Stomach smooth muscle (tissue), 2 donors: ENCODE results near the gene MTMR4.

Source experiments
- H3K27ac ChIP-seq: one replicate; pipeline ENCODE4 v1.7.0; 2013; ENCODE audit warnings: mild to moderate bottlenecking, low read length, inconsistent platforms
- H3K27me3 ChIP-seq, 2 donors: one replicate each; pipeline ENCODE4 v1.7.0; 2013; ENCODE audit warnings: low read length in 2 of 2; ENCODE audit not compliant: insufficient read depth in 2 of 2, control insufficient read depth in 1 of 2
- H3K36me3 ChIP-seq, 2 donors: one replicate each; pipeline ENCODE4 v1.7.0; 2013; ENCODE audit warnings: low read length in 2 of 2; ENCODE audit not compliant: control insufficient read depth in 2 of 2, insufficient read depth in 2 of 2
- H3K4me1 ChIP-seq: one replicate; pipeline ENCODE4 v1.7.0; 2013; ENCODE audit warnings: low read length; ENCODE audit not compliant: control insufficient read depth, insufficient read depth
- H3K4me3 ChIP-seq, 2 donors: one replicate each; pipeline ENCODE4 v1.7.0; 2013; ENCODE audit warnings: low read length in 2 of 2
- H3K9ac ChIP-seq, 2 donors: one replicate each; pipeline ENCODE4 v1.7.0; 2013; ENCODE audit warnings: low read length in 2 of 2, mild to moderate bottlenecking in 1 of 2
- H3K9me3 ChIP-seq, 2 donors: one replicate each; pipeline ENCODE4 v1.7.0; 2013; ENCODE audit warnings: low read length in 2 of 2; ENCODE audit not compliant: control insufficient read depth in 2 of 2
- donor health status: healthy.
- donor health status: Pancreatic carcinoma.

The MTMR4 gene

DNA sequence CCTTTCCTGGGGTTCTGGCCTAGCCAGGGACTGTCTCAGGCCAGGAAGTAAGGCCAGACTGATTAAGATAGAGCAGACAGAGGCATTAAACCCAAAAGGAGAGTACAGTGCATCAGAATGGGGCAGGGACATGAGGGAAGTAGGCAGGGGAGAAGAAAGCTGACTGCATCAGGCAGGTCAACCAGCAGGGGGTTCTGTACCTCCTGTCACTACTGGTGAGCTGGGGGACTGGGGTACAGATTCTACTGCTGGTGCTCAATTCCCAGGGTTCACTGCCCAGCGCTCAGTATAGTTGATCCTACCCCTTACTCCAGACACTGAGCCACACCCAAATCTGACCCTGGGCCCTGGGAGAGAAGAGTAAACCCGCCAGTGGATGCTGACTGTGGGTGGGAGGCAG lies 12.9 kb upstream of the MTMR4 start:
- Histone ChIP-seq H3K9ac (no peak overlapping the region), H3K27ac (no peak overlapping the region), H3K36me3 (no peaks in the 10 kb centered on the region), H3K27me3 (no peaks in the 10 kb centered on the region), H3K4me1 (peaks cover 24% of the 10 kb centered on the region), H3K4me3 (peak overlapping the region in 1 of 2 donors; percentile 8), H3K9me3 (no peaks in the 10 kb centered on the region)

DNA sequence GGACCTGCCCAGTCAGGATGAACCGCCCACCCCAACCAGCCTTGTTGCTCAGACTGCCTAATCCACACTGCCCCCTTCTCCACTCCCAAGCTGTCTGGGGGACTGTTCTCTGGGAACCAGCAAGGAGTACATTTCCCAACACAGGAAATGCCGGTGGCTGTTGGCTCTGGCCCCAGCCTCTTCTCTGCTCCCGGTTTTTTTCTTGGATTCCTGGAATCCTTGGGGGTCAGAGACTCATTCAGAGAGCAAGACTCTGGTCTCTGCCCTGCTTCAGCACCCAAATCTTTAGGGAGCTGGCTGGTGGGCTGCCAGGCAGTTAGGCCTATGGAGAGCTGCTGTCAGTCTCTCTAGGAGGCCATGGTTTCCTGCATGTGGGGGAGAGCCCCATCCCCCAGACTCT lies 10.8 kb upstream of the MTMR4 start:
- no peak overlapping the region for H3K4me3 ChIP-seq
- no peak overlapping the region for H3K27ac ChIP-seq
- peaks cover 13% of the 10 kb centered on the region for H3K4me1 ChIP-seq
- no peaks in the 10 kb centered on the region for H3K27me3 ChIP-seq
- H3K9ac ChIP-seq: no peak overlapping the region
- no peaks in the 10 kb centered on the region for H3K9me3 ChIP-seq
- H3K36me3 ChIP-seq: peaks cover 0 to 2% of the 10 kb centered on the region in 2 donors

DNA sequence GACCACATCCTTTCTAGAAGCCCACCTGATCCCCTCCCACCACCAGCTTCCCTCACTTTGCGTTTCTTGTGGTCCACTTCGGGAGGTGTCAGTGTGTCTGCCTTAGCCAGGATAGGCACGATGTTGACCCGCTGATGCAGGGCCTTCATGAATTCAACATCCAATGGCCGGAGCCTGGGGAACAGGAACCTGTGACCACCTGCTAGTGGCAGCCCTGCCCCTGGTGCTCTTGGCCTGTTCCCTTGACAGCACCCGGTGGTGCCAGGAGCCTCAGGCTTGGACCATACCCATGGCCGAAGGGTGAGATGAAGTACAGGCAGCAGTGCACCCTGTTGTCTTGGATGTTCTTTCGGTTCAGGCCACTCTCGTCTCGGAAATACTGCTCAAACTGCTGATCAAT lies 7.2 kb upstream of the MTMR4 start:
- H3K27me3 ChIP-seq: no peaks in the 10 kb centered on the region
- peaks cover 33% of the 10 kb centered on the region for H3K4me1 ChIP-seq
- H3K9me3 ChIP-seq: no peaks in the 10 kb centered on the region
- H3K36me3 ChIP-seq: peaks cover 0 to 2% of the 10 kb centered on the region in 2 donors
- H3K9ac ChIP-seq: no peak overlapping the region
- no peak overlapping the region for H3K27ac ChIP-seq
- H3K4me3 ChIP-seq: no peak overlapping the region

DNA sequence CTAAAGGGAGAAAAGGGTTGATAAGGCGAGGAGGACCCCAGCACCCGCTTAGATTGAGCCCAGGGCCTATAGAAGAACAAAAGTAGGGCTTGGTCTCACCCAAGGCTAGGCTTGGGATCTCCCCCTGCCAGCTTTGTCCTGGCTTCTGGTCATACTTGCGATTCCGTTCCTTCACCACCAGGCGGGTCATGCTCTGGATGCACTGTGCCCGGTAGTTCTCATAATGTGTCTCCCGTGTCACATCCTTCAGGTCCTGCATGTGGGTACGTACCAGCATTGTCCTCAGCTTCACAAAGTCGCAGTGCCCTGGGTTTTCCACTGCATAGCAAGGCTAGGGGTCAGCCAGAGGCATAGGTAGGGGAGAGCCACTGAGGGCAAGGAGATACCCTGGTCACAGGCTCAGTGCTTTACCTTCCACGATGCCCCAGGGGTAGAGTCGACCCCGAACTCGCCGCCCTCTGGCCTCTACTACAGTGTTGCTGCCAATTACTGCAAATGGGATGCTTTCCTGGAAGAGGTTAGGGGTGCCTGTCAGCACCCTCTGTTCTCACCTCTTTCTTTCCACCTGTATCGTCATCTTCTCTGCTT lies 6.5 kb upstream of the MTMR4 start:
- Histone ChIP-seq H3K36me3 (peaks cover 0 to 5% of the 10 kb centered on the region in 2 donors), H3K9ac (no peak overlapping the region), H3K27me3 (no peaks in the 10 kb centered on the region), H3K27ac (no peak overlapping the region), H3K4me1 (peaks cover 40% of the 10 kb centered on the region), H3K4me3 (no peak overlapping the region), H3K9me3 (no peaks in the 10 kb centered on the region)

DNA sequence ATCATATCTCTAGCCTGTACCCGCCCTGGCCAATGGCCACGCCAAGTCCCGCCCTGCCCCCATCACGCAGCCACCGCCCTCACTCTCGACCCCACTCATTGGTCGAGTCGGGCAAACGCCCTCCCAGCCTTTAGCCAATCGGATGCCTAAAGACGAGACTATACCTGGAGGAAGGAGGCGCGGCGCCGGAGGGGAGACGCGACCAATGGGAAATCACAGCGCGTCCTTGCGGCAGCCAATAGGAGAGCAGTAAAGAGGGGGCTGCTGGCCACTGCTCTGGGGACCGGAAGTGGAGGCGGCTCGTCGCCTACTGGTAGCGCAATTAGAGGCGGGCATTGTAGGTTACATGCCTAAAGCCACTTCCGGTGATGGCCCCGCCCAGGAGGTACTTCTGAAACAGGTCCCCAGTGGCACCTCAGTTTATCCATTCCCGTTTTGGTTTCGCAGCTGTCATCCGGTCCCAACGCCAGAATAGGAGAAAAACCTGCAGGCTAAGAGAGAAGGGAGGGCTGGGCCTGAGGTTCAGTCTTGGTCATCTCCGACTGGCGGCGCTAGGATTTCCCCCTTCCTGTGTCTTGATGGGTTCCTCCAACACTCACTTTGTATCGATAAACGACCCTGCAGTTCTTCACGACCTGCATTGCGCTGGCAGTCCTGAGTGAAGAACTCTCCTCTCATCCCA lies 3.6 kb upstream of the MTMR4 start:
- H3K9me3 ChIP-seq: no peaks in the 10 kb centered on the region
- no peaks in the 10 kb centered on the region for H3K27me3 ChIP-seq
- peaks cover 47% of the 10 kb centered on the region for H3K4me1 ChIP-seq
- H3K4me3 ChIP-seq: peak overlapping the region; percentile 98 to 99
- H3K27ac ChIP-seq: peak overlapping the region; percentile 96
- H3K9ac ChIP-seq: peak overlapping the region; percentile 88 to 96
- peaks cover 0 to 5% of the 10 kb centered on the region in 2 donors for H3K36me3 ChIP-seq

DNA sequence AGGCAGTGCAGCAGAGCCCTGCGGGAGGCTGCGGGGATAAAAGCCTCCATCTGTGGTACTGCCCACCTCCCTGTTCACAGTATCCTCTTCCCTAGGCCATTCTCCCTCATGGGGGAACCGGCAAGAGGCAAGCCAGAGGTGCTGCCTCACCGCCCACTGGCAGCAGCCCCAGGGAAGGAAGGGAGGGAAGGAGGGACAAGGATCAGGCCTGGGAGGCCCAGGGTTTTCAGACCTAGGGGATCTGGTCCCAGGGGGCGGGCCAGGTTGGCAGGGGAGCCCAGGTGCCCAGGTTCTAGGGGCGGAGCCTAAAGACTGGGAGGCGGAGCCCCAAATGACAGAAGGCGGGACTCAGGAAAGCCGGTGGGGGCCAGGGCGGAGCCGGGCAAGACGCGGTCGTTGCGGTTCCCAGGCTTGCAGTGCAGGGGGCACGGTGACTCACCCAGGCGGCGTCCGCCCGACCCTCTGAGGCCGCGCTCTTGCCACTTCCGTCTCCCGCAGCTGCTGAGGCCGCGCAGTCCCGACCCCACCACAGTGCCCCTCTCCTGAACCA lies 3.0 kb upstream of the MTMR4 start:
- peak overlapping the region; percentile 84 to 98 for H3K4me3 ChIP-seq
- no peaks in the 10 kb centered on the region for H3K9me3 ChIP-seq
- H3K27me3 ChIP-seq: no peaks in the 10 kb centered on the region
- H3K27ac ChIP-seq: peak overlapping the region; percentile 96
- H3K9ac ChIP-seq: peak overlapping the region; percentile 84 to 90
- peaks cover 47% of the 10 kb centered on the region for H3K4me1 ChIP-seq
- peaks cover 2 to 7% of the 10 kb centered on the region in 2 donors for H3K36me3 ChIP-seq

DNA sequence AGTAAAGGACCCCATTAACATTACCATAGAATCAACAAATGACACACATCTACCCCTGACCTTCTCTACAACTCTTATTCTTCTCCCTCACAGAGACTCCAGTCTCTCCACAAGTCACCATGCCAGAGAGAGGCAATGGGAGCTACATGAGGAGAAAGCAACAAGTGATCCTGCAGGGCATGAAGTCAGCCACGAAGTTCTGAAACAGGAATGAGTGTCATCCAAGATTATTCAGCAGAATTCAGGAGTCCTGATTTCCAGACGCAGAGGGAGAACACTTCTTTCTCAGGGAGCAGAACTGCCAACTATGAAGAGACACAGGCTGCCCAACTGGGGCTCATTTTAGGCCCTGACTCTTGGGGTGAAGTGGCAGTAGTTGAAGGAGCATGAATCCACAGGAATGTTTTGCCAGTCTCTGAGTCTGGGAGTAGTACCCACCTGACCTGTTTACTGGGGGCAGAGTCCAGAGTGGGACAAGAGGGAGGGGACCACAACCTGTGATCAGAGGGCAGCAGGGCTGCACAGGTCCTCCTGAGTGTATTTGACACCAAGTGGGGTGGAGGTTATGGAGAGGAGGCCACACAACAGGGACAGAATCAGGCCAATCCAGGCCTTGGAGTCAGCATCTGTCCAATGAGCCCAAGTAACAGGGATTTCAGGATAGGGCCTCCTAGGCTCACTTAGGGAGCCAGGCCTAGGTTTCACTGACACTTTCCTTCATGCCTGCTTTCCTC lies 2.4 kb upstream of the MTMR4 start:
- Histone ChIP-seq H3K27me3 (no peaks in the 10 kb centered on the region), H3K4me1 (peaks cover 47% of the 10 kb centered on the region), H3K4me3 (peak overlapping the region; percentile 84 to 98), H3K27ac (peak overlapping the region; percentile 96), H3K9me3 (no peaks in the 10 kb centered on the region), H3K36me3 (peaks cover 4 to 9% of the 10 kb centered on the region in 2 donors), H3K9ac (peak overlapping the region; percentile 84 to 90)

DNA sequence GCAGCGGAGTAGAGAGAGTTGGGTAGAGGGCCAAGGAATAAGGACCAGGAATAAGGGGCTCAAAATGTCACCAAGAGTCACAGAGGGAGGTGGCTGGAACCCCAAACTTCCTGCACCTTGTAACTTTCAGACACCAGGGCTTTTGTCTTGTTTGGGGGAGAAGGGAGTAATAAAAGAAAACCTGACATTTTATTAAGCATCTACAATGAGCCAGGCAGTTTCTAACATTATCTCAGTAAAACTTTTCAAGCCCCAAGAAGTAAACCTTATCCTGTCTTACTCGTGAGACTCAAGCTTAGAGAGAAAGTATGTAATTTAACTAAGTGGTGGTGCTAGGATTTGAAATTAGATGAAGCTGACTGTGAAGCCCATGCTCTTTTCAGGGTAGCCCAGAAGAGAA lies 848 bp upstream of the MTMR4 start:
- Histone ChIP-seq H3K9me3 (no peaks in the 10 kb centered on the region), H3K27me3 (no peaks in the 10 kb centered on the region), H3K36me3 (peaks cover 14 to 20% of the 10 kb centered on the region in 2 donors), H3K9ac (peak overlapping the region in 1 of 2 donors; percentile 78), H3K4me3 (peak overlapping the region in 1 of 2 donors; percentile 78), H3K4me1 (peaks cover 44% of the 10 kb centered on the region), H3K27ac (peak overlapping the region; percentile 79)

DNA sequence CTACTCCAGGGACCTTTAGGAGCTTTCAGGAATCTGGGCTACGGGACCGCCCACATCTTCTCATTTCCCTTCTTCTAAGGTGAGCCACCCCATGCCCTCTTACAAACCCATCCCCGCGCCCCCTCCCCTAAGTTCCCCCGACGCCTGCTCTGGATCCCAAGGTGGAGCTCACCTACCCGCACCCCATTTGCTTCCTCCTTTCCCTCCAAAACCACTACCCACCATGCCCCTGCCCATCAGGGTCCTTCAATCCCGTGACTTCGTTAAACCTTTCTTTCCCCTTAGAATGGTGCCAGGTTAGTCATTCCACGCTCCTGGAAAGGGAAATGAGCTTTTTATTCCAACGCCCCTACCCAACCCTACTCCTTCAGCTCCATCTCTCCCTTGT lies 326 bp upstream of the MTMR4 start:
- Histone ChIP-seq H3K9ac (peak overlapping the region; percentile 66 to 78), H3K36me3 (peaks cover 19 to 25% of the 10 kb centered on the region in 2 donors), H3K27me3 (no peaks in the 10 kb centered on the region), H3K9me3 (no peaks in the 10 kb centered on the region), H3K27ac (peak overlapping the region; percentile 79), H3K4me3 (peak overlapping the region; percentile 60 to 78), H3K4me1 (peaks cover 39% of the 10 kb centered on the region)

DNA sequence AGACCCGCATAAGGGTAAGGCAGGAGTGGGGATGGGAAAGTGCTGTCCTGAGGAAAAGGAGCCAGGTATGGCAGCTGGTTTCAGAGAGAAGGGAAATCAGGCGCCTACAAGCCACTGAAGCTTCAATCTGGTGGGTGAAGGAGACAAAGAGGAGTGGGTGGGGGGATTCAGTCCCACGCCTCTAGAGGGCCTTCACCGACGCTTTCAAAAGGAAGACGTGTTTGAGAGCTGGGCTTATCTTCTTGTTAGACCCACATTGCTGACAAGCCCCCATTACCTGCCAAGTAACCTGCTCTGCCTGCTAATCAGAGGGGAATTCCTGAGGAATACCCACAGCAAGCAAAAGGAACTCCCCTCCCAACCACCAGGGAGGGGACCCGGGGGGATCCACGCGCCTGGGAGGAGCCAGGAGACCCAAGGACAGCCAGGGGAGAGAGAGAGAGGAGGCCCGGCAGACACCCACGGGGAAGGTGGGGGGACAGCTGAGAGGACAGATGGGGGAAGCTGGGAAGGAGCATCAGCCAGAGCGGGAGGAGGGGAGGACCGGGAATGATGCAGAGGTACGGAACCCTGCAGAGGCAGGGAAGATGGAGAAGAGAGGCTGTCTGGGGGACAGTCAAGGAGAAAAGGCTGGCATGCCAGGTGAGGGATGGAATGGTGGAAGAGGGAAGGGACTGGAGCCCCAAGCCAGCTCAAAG lies 1.0 kb downstream of the MTMR4 start:
- H3K9ac ChIP-seq: peak overlapping the region; percentile 74 to 78
- peaks cover 30 to 38% of the 10 kb centered on the region in 2 donors for H3K36me3 ChIP-seq

More for the DNA sequence above, 1.0 kb downstream of the MTMR4 start:
- no peak overlapping the region for H3K27ac ChIP-seq
- peaks cover 33% of the 10 kb centered on the region for H3K4me1 ChIP-seq
- H3K9me3 ChIP-seq: no peaks in the 10 kb centered on the region
- H3K4me3 ChIP-seq: peak overlapping the region; percentile 60 to 78
- H3K27me3 ChIP-seq: no peaks in the 10 kb centered on the region
